ENCODE results near the gene APLF.

Gene APLF

GRCh38 chr2:68467077-68467960, at the start of gene APLF, which contains the start of gene FBXO48:
TSS of gene APLF (plus strand) at chr2:68467585. CDS start at chr2:68467732, 147 bp downstream.
TSS of gene FBXO48 (minus strand) at chr2:68467294. CDS start at chr2:68465145, 2,149 bp downstream.
- DNase-seq (ENCODE audit: low read depth in 3 of 3) = peak; percentile 93 to 96 (median 96)

- no peak for DNase-seq (ENCODE audit: low read depth in 3 of 3)
Observed at GRCh38 chr2:68417926-68418325, 49.5 kb upstream of the APLF start.

DNA sequence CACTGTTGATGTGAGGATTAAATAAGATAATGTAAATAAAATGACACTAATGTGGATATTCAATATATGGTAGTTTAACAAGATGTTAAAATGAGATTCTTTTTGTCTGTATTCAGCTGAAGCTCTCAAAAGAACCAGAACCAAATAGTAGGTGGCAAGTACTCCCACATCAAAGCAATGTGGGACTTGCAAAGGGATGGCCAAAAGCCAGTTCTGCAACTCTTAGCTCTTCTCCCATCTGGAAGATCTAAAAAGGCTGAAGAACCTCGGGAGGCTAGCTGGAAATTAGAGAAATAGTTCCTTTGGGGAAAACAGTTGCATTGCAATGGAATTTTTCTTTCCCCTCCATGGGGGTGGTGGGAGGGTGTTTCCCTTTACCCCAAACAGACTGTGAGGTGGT, 49.0 kb upstream of the APLF start:
- no peak for DNase-seq (ENCODE audit: low read depth in 3 of 3)

GRCh38 chr2:68418855-68419254, 48.5 kb upstream of the APLF start:
- DNase-seq (ENCODE audit: low read depth in 3 of 3) = no peak

GRCh38 chr2:68420254-68420910, 47.0 kb upstream of the APLF start:
- DNase-seq (ENCODE audit: low read depth in 3 of 3) = no peak

- no peak for DNase-seq (ENCODE audit: low read depth in 3 of 3)
Observed at GRCh38 chr2:68423966-68424650, 43.3 kb upstream of the APLF start.

GRCh38 chr2:68425503-68425902, 41.9 kb upstream of the APLF start:
- DNase-seq (ENCODE audit: low read depth in 3 of 3) = no peak

- DNase-seq (ENCODE audit: low read depth in 3 of 3) = no peak
Observed at GRCh38 chr2:68426446-68426845, 40.9 kb upstream of the APLF start.

- DNase-seq (ENCODE audit: low read depth in 3 of 3) = no peak
Observed at GRCh38 chr2:68426848-68427579, 40.4 kb upstream of the APLF start.

- no peak for DNase-seq (ENCODE audit: low read depth in 3 of 3)
Observed at GRCh38 chr2:68428126-68428525, 39.3 kb upstream of the APLF start.

- no peak for DNase-seq (ENCODE audit: low read depth in 3 of 3)
Observed at GRCh38 chr2:68428746-68429145, 38.6 kb upstream of the APLF start.

- no peak for DNase-seq (ENCODE audit: low read depth in 3 of 3)
Observed at GRCh38 chr2:68429311-68429826, 38.0 kb upstream of the APLF start.

GRCh38 chr2:68431316-68431972, 35.9 kb upstream of the APLF start:
- no peak for DNase-seq (ENCODE audit: low read depth in 3 of 3)

DNA sequence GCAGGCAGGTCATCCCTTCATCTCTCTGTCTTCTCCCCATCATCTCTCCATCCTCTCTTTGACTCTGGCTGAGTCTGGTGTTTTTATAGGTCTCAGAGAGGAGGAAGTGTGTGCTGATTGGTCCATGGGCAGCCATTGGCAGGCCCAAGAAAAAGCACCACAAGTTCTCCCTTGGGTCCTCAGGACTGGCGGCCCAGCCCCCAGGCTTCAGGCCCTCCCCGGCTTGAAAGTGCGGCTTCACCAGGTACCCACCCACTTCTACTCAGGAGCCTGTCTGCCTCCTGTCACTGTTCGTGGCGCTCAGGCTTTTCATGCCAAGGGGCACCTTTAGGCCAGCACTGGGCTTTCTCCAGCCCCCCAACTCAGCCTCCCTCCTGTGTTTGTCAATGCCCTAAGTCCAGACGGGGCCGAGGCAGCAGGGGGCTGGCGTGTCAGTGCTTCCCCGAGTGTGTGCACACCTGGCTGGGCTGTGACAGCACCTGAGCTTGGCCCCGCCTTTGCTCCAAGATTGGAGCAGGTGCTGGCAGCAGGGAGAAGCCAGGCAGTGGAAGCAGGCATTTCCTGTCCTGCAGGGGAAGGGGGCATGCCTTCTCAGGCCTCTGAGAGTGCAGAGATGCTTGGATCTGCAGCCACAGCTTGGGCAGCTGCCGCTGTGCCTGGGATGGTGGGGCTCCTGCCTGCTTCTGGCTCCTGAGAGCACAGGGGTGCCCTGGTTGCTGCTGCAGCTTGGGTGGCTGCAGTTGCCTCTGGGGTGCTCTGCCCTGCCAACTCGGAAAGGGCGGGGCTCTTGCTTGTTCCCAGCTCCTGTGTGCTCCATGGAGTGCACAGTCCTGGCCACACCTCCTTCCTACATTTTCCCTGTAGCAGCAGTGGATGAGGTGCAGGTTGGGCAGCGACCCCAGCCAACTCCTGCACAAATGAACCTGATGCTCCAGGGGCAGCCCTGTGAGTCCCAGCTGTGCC, 34.4 kb upstream of the APLF start:
- no peak for DNase-seq (ENCODE audit: low read depth in 3 of 3)

GRCh38 chr2:68434981-68435380, 32.4 kb upstream of the APLF start:
- no peak for DNase-seq (ENCODE audit: low read depth in 3 of 3)

DNA sequence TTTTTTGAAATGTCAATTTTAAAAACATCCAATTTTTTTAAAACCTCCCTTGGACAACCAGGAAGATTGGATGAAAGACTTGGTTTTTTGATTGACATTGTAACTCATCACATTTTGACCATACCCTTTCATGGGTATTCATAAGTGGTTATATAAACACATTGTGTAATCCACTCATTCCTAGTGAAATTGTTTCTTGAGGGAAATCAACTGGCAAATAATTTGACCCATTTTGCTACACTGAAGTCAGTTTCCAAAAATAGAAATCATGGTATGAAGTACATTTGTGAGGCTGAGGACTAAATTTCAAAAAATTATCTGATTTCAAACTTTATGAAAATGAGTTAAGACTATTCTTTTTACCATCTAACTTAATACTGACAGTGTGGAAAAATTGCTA, 31.8 kb upstream of the APLF start:
- DNase-seq (ENCODE audit: low read depth in 3 of 3) = no peak

DNA sequence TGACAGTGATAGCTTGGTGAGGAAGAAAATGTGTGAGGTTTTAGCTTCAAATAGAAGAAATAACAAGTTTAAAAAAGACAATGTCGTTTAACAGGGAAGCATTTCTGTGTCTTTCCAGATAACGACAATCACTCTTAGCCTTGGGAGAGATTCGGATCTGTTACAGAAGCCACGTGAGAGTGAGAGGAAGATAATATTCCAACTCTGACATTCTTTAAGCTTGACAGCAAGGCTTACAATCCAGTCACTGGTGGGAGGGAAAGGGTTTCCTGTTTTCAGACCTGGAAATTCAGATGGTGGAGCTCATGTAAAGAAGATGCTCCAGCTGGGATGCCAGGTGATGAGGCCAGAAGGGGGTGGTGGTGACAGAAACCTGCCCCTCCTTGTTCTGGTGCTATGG, 31.1 kb upstream of the APLF start:
- DNase-seq (ENCODE audit: low read depth in 3 of 3) = no peak

DNA sequence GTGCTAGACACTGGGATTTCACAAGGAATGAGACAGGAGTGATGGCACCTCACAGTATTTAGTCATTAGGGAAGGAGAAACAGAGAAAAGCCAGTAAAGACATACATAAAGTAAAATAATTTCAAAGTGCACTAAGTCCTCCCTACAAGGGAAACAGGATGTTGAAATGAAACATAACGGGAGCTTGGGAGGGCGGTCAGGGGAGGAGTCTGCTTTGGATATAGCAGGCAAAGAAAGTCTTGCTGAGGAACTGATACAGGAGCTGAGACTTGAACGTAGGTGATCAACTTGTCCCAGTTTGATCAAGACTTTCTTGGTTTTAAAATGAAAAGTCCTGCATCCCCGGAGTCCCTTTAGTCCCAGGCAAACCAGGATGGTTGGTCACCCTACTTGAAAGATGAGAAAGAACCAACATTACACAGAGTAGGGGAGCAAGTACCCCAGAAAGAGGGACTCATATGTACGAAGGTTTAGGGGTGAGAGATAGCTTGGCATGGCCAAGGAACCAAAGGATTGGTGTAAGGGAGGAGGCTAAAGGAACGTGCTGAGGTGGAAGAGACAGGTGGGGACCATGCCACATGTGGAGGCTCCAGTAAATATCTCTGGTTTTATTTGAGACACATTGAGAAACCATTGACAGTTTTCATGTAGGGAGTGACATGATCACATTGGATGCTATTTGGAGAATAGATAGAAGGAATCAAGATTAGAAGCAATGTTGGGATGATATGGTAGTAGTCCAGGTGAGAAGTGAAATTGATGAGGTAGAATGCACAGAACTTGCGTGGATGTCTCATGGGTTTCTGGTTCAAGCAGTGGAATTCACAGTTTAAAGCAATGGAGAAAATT, 28.7 kb upstream of the APLF start:
- DNase-seq (ENCODE audit: low read depth in 3 of 3) = no peak
